Activated T-cell treated with anti-CD3 and anti-CD28 coated beads, Interleukin-2, amount 50 U/mL, for 48 hours (primary cell): Measurements from ENCODE around the gene PRKAR1B.

Experiments used
- DNase-seq, 2 experiments: peaks; one replicate each; pipeline ENCODE4 v3.0.0-alpha.2; 2020

The PRKAR1B gene

GRCh38 chr7:569996-570800 is 156.9 kb downstream of the PRKAR1B start:
- no peak for DNase-seq

GRCh38 chr7:569071-569855 is 157.8 kb downstream of the PRKAR1B start:
- DNase-seq: no peak

GRCh38 chr7:568031-568951 is 158.8 kb downstream of the PRKAR1B start:
- DNase-seq: no peak

DNA sequence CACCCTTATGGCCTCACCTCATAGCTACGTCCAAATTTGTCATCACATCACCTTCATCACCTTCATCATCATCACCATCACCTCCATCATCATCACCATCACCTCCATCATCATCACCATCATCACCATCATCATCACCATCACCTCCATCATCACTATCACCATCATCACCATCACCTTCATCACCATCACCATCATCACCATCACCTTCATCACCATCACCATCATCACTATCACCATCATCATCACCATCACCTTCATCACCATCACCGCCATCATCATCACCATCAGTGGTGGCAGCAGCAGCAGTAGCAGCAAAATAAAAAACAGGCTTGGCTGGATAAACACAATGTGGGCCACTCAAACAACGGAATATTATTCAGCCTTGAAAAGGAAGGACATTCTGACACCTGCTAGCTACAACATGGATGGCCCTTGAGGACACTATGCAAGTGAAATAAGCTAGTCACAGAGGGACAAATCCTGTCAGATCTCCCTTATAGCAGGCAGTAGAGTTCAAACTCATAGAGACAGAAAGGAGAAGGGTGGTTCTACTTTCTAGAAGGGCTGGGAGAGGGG is 159.7 kb downstream of the PRKAR1B start:
- DNase-seq: no peak

DNA sequence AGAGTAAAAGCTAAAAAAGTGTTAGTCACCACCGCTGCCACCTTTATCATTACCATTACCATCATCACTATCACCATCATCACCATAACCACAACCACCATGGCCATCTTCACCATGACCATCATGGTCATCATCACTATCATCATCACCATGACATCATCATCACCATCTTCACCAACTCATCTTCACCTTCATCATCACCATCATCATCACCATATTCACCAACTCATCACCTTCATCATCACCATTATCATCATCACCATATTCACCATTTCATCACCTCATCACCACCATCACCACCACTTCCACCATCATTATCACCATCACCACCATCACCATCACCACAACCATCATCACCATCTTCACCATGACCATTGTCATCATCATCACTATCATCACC is 161.0 kb downstream of the PRKAR1B start:
- no peak for DNase-seq

DNA sequence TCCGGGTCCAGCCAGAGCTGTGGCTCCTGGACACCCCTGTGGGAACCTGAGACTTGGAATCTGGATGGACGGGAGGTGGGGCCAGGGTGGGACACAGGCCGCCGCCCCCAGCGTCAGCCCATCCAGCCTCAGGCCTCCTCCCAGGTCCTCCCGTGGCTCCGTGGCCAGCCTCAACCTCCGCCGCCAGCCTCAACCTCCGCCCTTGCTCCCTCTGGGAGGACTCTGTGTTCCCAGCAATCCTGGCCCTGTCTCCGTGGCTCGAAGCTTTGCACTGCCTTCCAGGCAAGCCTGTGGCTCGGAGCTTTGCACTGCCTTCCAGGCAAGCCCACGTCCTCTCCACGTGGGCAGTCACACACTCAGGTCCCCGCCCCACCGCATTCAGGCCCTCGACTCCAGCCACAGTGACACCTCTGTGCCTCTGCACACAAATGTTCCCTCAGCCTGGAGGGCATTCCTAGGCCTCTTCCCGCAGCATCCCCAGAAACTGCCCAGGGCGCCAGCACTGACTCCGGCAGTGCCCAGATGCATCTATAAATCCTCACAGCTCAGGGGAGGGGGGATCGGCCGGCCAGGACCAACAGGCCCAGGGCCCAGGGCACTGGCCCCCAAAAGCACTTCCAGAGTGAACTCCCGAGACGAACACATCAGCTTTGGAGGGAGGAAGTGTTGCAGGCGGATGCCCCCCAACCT is 162.8 kb downstream of the PRKAR1B start:
- DNase-seq: no peak

DNA sequence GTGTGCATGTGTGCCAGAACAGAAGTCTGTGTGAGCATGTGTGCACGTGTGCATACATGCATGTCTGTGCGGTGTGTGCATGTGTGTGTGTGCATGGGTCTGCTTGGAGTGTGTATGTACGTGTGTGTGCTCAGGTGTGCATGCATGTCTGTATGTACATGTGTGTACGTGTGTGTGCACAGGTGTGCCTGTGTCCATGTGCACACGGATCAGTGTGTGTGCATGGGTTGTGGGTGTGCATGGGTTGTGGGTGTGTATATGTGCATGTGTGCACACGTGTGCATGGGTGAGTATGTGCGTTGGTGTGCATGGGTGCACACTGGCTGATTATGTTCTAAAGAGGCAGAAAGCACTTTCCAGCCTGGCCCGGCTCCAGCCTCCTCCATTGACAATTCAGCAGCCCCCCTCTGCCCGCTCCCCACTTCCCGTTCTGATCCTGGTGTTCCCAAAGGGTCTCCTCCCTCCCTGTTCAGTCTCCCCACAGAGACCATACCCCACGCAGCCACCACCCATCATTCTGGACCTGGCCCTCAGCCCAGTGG is 163.4 kb downstream of the PRKAR1B start:
- DNase-seq: no peak

DNA sequence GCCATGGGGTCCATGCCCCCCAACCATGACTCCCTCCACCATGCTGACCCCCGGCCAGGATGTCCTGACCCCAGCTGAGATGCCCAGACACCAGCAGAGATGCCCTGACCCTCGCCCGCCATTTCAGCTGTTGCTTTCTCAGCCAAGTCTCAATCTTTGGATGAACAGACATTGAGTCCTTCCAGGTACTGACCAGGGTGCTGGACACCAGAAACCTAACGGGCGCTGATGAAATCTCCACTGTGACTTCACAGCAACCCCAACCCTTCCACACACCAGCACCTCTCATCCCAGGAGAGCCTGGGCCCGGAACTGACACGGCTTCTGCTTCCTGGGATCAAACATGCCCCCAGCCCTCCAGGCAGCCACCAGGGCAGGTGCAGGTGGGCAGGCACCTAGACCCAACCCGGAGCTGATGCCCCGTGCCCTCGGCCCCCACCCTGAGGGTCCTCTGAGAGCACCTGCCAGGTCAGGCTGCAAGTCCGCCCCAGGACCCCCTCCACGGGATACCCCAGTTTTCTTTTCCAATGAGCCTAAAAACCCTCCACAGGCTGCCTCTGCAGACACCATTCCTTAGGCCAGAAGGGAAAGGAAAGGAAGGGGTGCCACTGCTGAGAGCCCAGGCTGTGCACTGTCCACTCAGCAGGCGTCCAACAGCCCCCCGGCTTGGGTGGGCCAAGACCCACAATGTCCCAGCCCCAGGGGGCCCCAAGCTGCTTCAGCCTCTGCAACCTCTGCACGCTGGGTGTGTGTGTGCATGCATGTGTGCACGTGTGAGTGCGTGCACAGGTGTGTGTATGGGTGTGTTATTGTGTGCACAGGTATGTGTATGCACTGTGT is 164.1 kb downstream of the PRKAR1B start:
- no peak for DNase-seq

GRCh38 chr7:562374-562675 is 164.8 kb downstream of the PRKAR1B start:
- no peak for DNase-seq

DNA sequence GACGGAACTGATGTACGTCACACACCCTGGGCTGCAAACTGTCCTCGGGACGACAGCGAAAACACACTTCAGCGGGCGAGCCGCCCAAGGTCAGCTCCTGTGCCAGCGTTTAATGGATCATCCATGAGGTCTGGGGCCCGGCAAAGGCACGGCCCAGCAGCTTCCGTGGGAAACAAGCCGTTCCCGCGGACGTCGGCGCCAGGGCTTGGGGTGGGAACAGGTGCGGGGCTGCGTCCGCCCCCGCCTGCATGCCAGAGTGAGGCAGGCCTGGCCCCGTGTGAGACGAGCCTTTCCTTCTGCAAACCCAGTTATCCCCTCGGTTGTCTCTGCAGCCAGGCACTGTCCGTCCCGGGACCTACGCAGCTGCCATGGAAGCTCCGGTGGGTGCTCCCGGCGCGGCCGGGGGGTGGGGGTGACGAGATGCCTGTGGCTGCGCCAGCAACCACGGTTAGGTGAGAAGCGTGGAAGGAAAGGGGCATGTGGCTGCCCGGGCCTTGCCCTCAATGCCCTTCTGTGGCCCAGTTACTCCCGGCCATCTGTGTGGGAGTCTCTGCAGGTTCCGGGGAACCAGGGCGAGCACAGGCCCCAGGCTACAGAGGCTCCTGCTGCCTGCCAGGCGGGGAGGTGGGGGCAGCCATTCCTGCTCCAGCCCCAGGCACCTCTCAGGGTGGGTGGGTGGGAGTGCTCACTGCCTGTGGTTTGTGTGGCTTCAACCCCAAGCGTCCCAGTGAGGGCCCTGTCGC is 165.3 kb downstream of the PRKAR1B start:
- DNase-seq: no peak

DNA sequence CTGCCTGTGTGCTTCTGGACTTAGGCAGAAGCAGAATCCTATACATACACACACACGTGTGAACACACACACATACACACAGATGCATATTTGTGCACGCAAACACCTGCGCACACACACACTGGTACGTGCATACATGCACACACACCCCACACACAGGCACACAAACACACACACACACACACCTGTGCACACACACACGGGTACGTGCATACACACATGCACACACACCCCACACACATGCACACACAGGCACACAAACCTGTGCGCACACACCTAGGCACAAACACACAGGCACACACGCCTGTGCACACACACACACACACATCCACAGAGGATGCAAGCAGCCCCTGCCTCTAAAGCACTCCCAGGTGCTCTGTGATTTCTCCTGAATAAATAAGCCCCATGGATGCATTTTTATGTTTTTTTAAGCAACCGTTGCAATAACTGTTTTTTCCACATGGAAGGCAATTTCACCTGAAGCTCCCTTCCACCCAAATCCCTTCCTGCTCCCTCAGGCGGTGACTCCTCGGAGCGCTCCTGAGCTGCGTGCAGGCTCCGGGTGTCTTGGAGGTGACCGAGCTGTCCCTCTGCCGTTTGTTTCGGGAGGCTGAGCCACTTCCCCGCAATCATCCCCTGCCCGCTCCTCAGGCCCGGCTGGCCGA is 166.0 kb downstream of the PRKAR1B start:
- DNase-seq: no peak

GRCh38 chr7:559396-559705 is 167.7 kb downstream of the PRKAR1B start:
- no peak for DNase-seq

DNA sequence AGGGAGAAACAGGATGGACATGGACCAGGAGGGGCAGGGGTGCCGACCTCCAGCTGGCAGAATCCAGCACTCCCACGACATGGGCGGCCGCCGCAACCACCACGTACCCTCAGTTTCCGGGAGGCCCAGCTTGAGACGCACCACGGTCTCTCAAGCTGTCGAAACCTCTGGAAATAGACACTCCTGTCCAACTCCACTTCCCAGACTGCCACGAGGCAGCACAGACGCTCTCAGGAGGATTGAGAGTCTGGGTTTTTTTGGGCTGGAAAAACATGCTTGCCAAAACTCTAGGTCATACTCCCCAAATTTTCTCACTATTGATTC is 169.6 kb downstream of the PRKAR1B start:
- no peak for DNase-seq

DNA sequence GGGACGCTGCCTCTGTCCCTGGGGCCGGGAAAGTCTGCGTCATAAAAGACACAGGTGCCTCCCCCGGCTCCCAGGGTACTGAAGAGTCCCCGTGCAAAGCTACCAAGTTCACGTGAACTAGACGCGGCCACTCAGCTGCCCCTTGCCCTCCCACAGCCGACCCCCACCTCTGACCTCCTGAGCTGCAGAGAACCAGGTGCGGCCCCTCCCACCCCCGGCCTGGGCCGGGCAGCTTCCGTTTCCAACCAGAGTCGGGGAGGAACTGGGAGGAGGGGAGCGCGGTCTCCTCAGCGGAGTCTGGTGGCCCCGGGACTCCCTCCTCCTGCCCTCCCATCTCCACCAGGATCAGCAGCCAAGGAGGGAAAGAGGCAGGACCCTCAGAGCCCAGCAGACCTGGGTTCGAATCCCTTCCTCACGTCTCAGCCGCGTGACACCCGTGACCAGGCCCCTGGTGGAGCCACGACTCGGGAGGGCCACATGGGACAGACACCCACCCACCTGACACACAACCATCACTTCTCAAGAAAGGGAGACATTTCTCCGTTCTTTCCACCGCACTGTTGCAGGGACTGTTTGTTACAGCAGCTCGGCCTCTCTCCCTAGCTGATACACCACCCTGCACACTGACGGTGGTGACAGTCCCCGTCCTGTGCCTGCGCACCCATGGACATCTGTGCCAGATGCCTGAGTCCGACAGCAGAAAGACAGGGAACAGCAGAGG is 170.1 kb downstream of the PRKAR1B start:
- DNase-seq: no peak

GRCh38 chr7:556291-556826 is 170.7 kb downstream of the PRKAR1B start:
- DNase-seq: no peak

DNA sequence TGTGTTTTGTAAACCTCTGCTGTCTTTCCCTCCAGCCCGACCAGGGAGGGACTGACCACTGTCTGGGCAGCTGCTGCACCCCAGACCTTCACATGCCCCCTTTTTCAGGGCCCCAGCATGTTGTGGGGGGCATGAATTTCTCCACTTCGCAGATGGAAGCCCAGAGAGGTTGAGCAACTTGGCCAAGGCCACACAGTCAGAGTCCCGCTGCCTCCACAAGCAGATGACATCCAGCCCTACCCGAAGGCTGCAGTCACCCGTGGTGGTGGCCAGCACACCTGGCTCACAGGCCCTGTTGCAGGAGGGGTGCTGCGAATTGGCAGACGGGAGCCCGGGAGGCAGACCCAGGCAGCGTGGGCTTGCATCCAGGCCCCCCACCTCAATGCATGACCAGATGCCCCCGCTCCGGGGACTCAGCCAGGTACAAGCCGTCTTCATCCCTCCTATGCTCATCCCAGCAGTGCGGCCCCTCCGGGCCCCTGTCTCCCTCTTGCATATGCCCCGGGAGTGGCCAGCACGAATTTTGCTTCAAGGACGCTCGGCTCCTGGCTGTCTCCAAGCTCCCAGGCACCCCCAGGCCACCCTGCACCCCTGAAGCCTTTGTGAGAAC is 171.4 kb downstream of the PRKAR1B start:
- no peak for DNase-seq

DNA sequence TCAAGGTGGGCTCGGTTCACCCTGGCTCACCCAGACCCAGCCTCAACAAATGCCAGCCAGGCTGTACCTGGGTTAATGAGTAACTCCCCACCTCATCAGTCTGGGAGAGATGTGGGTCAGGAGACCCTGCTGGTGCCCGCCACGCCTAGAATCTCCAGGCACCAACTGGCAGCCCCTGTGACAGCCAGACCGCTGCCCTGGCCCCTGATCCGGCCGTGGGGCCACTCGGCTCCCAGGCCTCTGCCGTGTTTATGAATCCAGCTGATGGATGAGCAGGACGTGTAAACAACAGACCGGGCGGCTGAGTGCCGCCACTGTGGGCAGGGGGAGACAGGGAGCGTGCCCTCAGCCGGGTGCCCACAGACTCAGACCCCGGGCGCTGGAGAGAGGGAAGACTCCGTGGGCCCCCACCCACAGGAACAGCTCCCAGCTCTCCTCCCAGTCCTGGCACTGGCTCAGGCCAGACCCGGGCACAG is 173.4 kb downstream of the PRKAR1B start:
- DNase-seq: no peak

GRCh38 chr7:552868-553635 is 174.0 kb downstream of the PRKAR1B start:
- DNase-seq: no peak
